ENCODE measurements around the gene MTCL3.

- TF ChIP-seq NFYB (CRISPR knock-in tag; conservative IDR thresholded peaks at IDR 0.05; ENCODE audit: low read depth) (no peak), SP1 (CRISPR knock-in tag; conservative IDR thresholded peaks at IDR 0.05) (no peak), SMAD3 (CRISPR knock-in tag; IDR thresholded peaks at IDR 0.05; ENCODE audit: borderline replicate concordance) (no peak), ZNF317 (CRISPR knock-in tag; IDR thresholded peaks at IDR 0.05; ENCODE audit: borderline replicate concordance, low read depth) (no peak), NR2C2 (CRISPR knock-in tag; IDR thresholded peaks at IDR 0.05) (no peak), FOXK1 (CRISPR knock-in tag; IDR thresholded peaks at IDR 0.05) (no peak), KAT7 (CRISPR knock-in tag; IDR thresholded peaks at IDR 0.05; ENCODE audit: borderline replicate concordance) (no peak)
- TF ChIP-seq, protein P1, sequence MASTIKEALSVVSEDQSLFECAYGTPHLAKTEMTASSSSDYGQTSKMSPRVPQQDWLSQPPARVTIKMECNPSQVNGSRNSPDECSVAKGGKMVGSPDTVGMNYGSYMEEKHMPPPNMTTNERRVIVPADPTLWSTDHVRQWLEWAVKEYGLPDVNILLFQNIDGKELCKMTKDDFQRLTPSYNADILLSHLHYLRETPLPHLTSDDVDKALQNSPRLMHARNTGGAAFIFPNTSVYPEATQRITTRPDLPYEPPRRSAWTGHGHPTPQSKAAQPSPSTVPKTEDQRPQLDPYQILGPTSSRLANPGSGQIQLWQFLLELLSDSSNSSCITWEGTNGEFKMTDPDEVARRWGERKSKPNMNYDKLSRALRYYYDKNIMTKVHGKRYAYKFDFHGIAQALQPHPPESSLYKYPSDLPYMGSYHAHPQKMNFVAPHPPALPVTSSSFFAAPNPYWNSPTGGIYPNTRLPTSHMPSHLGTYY (CRISPR knock-in tag; IDR thresholded peaks at IDR 0.05): no peak
- TF ChIP-seq, protein P2, sequence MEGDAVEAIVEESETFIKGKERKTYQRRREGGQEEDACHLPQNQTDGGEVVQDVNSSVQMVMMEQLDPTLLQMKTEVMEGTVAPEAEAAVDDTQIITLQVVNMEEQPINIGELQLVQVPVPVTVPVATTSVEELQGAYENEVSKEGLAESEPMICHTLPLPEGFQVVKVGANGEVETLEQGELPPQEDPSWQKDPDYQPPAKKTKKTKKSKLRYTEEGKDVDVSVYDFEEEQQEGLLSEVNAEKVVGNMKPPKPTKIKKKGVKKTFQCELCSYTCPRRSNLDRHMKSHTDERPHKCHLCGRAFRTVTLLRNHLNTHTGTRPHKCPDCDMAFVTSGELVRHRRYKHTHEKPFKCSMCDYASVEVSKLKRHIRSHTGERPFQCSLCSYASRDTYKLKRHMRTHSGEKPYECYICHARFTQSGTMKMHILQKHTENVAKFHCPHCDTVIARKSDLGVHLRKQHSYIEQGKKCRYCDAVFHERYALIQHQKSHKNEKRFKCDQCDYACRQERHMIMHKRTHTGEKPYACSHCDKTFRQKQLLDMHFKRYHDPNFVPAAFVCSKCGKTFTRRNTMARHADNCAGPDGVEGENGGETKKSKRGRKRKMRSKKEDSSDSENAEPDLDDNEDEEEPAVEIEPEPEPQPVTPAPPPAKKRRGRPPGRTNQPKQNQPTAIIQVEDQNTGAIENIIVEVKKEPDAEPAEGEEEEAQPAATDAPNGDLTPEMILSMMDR (IDR thresholded peaks at IDR 0.05): no peak
- TF ChIP-seq, protein P3, sequence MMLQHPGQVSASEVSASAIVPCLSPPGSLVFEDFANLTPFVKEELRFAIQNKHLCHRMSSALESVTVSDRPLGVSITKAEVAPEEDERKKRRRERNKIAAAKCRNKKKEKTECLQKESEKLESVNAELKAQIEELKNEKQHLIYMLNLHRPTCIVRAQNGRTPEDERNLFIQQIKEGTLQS (CRISPR knock-in tag; conservative IDR thresholded peaks at IDR 0.05): no peak
- TF ChIP-seq, protein P4, sequence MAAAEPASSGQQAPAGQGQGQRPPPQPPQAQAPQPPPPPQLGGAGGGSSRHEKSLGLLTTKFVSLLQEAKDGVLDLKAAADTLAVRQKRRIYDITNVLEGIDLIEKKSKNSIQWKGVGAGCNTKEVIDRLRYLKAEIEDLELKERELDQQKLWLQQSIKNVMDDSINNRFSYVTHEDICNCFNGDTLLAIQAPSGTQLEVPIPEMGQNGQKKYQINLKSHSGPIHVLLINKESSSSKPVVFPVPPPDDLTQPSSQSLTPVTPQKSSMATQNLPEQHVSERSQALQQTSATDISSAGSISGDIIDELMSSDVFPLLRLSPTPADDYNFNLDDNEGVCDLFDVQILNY (CRISPR knock-in tag; IDR thresholded peaks at IDR 0.05): no peak
- TF ChIP-seq, protein P5, sequence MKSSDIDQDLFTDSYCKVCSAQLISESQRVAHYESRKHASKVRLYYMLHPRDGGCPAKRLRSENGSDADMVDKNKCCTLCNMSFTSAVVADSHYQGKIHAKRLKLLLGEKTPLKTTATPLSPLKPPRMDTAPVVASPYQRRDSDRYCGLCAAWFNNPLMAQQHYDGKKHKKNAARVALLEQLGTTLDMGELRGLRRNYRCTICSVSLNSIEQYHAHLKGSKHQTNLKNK (CRISPR knock-in tag; IDR thresholded peaks at IDR 0.05): no peak
- TF ChIP-seq, protein P6, sequence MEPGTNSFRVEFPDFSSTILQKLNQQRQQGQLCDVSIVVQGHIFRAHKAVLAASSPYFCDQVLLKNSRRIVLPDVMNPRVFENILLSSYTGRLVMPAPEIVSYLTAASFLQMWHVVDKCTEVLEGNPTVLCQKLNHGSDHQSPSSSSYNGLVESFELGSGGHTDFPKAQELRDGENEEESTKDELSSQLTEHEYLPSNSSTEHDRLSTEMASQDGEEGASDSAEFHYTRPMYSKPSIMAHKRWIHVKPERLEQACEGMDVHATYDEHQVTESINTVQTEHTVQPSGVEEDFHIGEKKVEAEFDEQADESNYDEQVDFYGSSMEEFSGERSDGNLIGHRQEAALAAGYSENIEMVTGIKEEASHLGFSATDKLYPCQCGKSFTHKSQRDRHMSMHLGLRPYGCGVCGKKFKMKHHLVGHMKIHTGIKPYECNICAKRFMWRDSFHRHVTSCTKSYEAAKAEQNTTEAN (CRISPR knock-in tag; IDR thresholded peaks at IDR 0.05): no peak
Observed at GRCh38 chr6:127459231-127459641, 59.9 kb downstream of the MTCL3 start, which contains the start of gene KIAA0408.
